C4-2B (cell line): ENCODE measurements around the gene KCTD7.
"Not testable (repeated sequence)": the region's sequence is repeated elsewhere in the genome, so short reads cannot be mapped to it uniquely, and the experiment has no call there.

Experiments used
- CTCF ChIP-seq: fragments of 450-650 bp; conservative IDR thresholded peaks from 2 replicates; pipeline ENCODE4 v1.5.1; 2017; ENCODE audit warnings: mild to moderate bottlenecking
- ZFX ChIP-seq: fragments of 450-650 bp; IDR thresholded peaks from 2 replicates; pipeline ENCODE4 v1.6.1; 2017

GRCh38 chr7:66673124-66673640 is 44.5 kb downstream of the KCTD7 start:
- TF ChIP-seq CTCF, ZFX: not testable (repeated sequence)
